ENCODE data around the gene CALML4. TPM values are rescaled to one million over a fixed set of nuclear protein-coding genes. Genes with fewer than 3 reads are reported as not detected.
"Not testable (repeated sequence)": the region's sequence is repeated elsewhere in the genome, so short reads cannot be mapped to it uniquely, and the experiment has no call there.

Gene CALML4
- total RNA-seq, 2 experiments from 2014 or later = 9.6 to 11.7 TPM

DNA sequence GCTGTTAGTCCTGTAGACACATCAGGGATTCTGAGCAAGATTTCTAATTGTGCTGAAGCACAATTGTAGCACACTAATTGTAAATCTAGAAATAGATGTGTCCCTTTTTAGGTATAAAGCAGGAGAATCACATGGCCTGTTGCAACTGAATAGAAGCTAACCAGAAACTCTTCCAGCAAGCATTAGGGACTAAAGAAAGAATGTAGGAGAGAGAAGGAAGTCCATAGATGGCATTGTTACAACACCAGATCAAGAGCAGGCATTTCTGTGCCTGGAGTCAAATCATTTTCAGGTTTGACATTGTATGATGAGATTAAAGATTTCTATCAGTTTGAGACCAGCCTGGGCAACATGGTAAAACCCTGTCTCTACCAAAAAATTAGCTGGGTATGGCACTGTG is 27.4 kb downstream of the CALML4 start:
- Mint-ChIP-seq H3K27me3 (ENCODE audit: low read depth) (no peaks in the 10 kb centered on the region), H3K4me3 (no peak overlapping the region), H3K27ac (no peak overlapping the region), H3K9me3 (ENCODE audit: insufficient read depth) (no peaks in the 10 kb centered on the region), H3K36me3 (ENCODE audit: low read depth) (peaks cover 50% of the 10 kb centered on the region), H3K4me1 (ENCODE audit: low read depth) (peaks cover 1% of the 10 kb centered on the region)
- DNase-seq (no peak), ATAC-seq (no peak)
- ChIA-PET POLR2A (interaction anchor here (0.6 kb wide), 1 partner anchor 322 kb away, joined by 3 read pairs; no protein-coding TSS in a partner anchor), CTCF (no interaction called here)

DNA sequence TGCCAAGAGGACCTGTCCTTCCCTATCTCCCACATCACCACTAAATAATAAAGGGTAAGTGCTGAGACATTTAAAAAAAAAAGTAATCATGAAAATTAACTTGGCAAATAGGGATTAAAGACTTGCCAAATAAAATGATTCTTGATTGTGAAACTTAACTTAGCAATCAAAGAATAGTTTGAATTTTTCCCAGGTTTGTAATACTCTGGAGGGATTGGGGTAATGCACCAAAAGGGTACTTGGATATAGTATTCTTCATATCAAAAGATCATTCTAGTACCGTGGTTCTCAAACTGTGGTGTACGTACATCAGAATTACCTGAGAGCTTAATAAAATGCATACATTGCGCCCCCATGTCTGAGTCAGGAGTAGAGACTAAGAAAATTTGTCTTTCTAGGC is 28.5 kb downstream of the CALML4 start:
- Mint-ChIP-seq H3K27me3 (ENCODE audit: low read depth) (no peaks in the 10 kb centered on the region), H3K36me3 (ENCODE audit: low read depth) (peaks cover 48% of the 10 kb centered on the region), H3K4me3 (no peak overlapping the region), H3K27ac (no peak overlapping the region), H3K4me1 (ENCODE audit: low read depth) (peaks cover 1% of the 10 kb centered on the region), H3K9me3 (ENCODE audit: insufficient read depth) (no peaks in the 10 kb centered on the region)
- ATAC-seq (no peak), DNase-seq (no peak)
- ChIA-PET CTCF (no interaction called here), POLR2A (no interaction called here)

DNA sequence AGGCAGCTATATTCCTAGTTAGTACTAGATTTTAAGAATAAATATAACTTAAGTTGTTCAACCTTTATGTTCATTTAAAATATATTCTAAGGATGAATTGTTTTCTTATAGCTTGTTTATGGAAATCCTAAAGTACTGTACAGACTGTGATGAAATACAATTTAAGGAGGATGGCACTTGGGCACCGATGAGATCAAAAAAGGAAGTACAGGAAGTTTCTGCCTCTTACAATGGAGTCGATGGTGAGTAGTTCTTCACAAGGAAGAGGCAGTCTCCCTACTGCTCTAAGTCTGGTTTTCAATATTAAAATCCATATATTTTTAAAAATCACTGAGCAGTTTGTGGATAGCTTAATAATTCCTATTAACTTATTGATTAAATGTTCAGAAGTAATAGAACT is 29.6 kb downstream of the CALML4 start:
- ChIA-PET CTCF (interaction anchor here (0.6 to 1.5 kb wide), 5 partner anchors 13 to 1323 kb away, joined by 3 to 4 read pairs (median 3); no protein-coding TSS in a partner anchor), POLR2A (interaction anchor here (0.8 kb wide), 1 partner anchor 121 kb away, joined by 5 read pairs; the partner anchor contains the start of gene PIAS1)
- Mint-ChIP-seq H3K4me3 (no peak overlapping the region), H3K36me3 (ENCODE audit: low read depth) (peaks cover 45% of the 10 kb centered on the region), H3K27ac (no peak overlapping the region), H3K4me1 (ENCODE audit: low read depth) (peaks cover 1% of the 10 kb centered on the region), H3K27me3 (ENCODE audit: low read depth) (no peaks in the 10 kb centered on the region), H3K9me3 (ENCODE audit: insufficient read depth) (no peaks in the 10 kb centered on the region)
- ATAC-seq (no peak), DNase-seq (no peak)

DNA sequence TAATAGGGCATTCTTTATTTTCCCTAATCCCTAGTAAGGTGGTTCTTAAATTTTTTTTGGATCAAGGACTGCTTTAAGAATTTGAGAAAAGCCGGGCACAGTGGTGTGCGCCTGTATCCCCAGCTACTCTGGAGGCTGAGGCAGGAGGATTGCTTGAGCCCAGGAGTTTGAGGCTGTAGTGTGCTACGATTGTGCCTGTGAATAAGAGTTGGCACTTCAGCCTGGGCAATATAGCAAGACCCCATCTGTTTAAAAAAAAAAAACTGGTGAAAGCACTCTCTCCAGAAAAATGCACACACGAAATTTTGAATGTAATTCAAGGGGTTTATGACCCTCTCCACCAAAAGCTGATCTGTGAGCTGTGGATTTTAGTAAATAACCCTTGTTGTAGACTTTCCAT is 32.0 kb downstream of the CALML4 start:
- no peak for DNase-seq
- ChIA-PET POLR2A (interaction anchor here (0.5 kb wide), 1 partner anchor 1104 kb away, joined by 4 read pairs; no protein-coding TSS in a partner anchor), CTCF (no interaction called here)
- Mint-ChIP-seq H3K4me3 (no peak overlapping the region), H3K27me3 (ENCODE audit: low read depth) (no peaks in the 10 kb centered on the region), H3K36me3 (ENCODE audit: low read depth) (peaks cover 39% of the 10 kb centered on the region), H3K27ac (no peak overlapping the region), H3K9me3 (ENCODE audit: insufficient read depth) (no peaks in the 10 kb centered on the region), H3K4me1 (ENCODE audit: low read depth) (no peaks in the 10 kb centered on the region)
- no peak for ATAC-seq

GRCh38 chr15:68172037-68172436 is 33.1 kb downstream of the CALML4 start:
- DNase-seq; H3K27ac Mint-ChIP-seq; H3K27me3 Mint-ChIP-seq (ENCODE audit: low read depth); POLR2A ChIA-PET; H3K9me3 Mint-ChIP-seq (ENCODE audit: insufficient read depth); H3K4me3 Mint-ChIP-seq; H3K4me1 Mint-ChIP-seq (ENCODE audit: low read depth); ATAC-seq; CTCF ChIA-PET: not testable (repeated sequence)
- H3K36me3 Mint-ChIP-seq (ENCODE audit: low read depth) = peaks cover 29% of the 10 kb centered on the region

- POLR2A ChIA-PET = no interaction called here
- Mint-ChIP-seq H3K27me3 (ENCODE audit: low read depth) (no peaks in the 10 kb centered on the region), H3K4me1 (ENCODE audit: low read depth) (no peaks in the 10 kb centered on the region), H3K4me3 (no peak overlapping the region), H3K27ac (no peak overlapping the region), H3K36me3 (ENCODE audit: low read depth) (peaks cover 21% of the 10 kb centered on the region), H3K9me3 (ENCODE audit: insufficient read depth) (no peaks in the 10 kb centered on the region)
- CTCF ChIA-PET = no interaction called here
- ATAC-seq (no peak), DNase-seq (no peak)
Measured at GRCh38 chr15:68166847-68167246, 38.3 kb downstream of the CALML4 start.

GRCh38 chr15:68163191-68163590 is 41.9 kb downstream of the CALML4 start:
- H3K9me3 Mint-ChIP-seq (ENCODE audit: insufficient read depth) = no peaks in the 10 kb centered on the region

GRCh38 chr15:68158046-68158628 is 47.0 kb downstream of the CALML4 start:
- Mint-ChIP-seq H3K9me3 (ENCODE audit: insufficient read depth) (no peaks in the 10 kb centered on the region), H3K36me3 (ENCODE audit: low read depth) (peaks cover 36% of the 10 kb centered on the region), H3K4me3 (no peak overlapping the region), H3K27me3 (ENCODE audit: low read depth) (no peaks in the 10 kb centered on the region), H3K4me1 (ENCODE audit: low read depth) (no peaks in the 10 kb centered on the region), H3K27ac (no peak overlapping the region)
- no peak for DNase-seq
- CTCF ChIA-PET = interaction anchor here (0.8 kb wide), 1 partner anchor 11 kb away, joined by 3 read pairs; no protein-coding TSS in a partner anchor
- POLR2A ChIA-PET = no interaction called here
- ATAC-seq = no peak

More at GRCh38 chr15:68163191-68163590, 41.9 kb downstream of the CALML4 start:
- no peak for ATAC-seq
- no peak overlapping the region for H3K27ac Mint-ChIP-seq
- CTCF ChIA-PET = interaction anchor here (0.9 to 1.7 kb wide), 4 partner anchors 8 to 51 kb away, joined by 3 to 4 read pairs (median 4); no protein-coding TSS in a partner anchor
- no peak overlapping the region for H3K4me3 Mint-ChIP-seq
- no peaks in the 10 kb centered on the region for H3K27me3 Mint-ChIP-seq (ENCODE audit: low read depth)
- POLR2A ChIA-PET = no interaction called here
- no peaks in the 10 kb centered on the region for H3K4me1 Mint-ChIP-seq (ENCODE audit: low read depth)
- DNase-seq = no peak
- peaks cover 31% of the 10 kb centered on the region for H3K36me3 Mint-ChIP-seq (ENCODE audit: low read depth)

- ATAC-seq = no peak
- H3K36me3 Mint-ChIP-seq (ENCODE audit: low read depth) = peaks cover 36% of the 10 kb centered on the region
- no peaks in the 10 kb centered on the region for H3K9me3 Mint-ChIP-seq (ENCODE audit: insufficient read depth)
- H3K4me3 Mint-ChIP-seq = no peak overlapping the region
- H3K27ac Mint-ChIP-seq = no peak overlapping the region
- H3K27me3 Mint-ChIP-seq (ENCODE audit: low read depth) = no peaks in the 10 kb centered on the region
- no peak for DNase-seq
- ChIA-PET POLR2A (no interaction called here), CTCF (interaction anchor here (1.0 kb wide), 1 partner anchor 294 kb away, joined by 3 read pairs; no protein-coding TSS in a partner anchor)
- H3K4me1 Mint-ChIP-seq (ENCODE audit: low read depth) = no peaks in the 10 kb centered on the region
Measured at GRCh38 chr15:68157074-68157473, 48.1 kb downstream of the CALML4 start.

DNA sequence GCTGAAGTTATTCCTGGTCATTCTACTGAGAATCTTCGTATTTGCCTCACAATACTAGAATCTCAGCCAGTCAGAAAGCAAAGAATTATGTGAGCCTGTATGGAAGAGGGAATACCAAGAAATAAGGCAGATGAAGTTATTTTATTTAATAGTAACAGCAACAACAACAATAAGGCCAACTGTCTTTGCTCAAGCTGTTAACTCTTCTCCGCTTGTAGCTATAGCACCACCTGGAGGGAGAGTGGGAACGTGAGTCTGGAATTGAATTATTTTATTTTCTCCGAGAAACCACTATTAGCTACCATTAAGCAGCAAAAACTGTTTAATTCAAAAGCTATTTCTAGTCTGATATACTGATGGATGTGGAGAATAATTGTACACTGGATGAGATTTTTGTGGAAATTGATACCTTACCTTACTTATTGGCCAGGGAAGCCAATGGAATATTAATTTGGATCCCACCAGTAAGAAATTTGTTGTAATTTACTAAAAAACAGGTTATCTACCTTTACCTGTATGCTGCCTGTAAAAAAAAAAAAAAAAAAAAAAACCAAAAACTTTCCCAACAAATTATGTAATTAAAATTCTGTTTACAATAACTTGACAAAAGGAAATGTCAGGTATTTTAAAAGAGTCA is 50.1 kb downstream of the CALML4 start:
- Mint-ChIP-seq H3K27me3 (ENCODE audit: low read depth) (no peaks in the 10 kb centered on the region), H3K4me1 (ENCODE audit: low read depth) (no peaks in the 10 kb centered on the region), H3K4me3 (no peak overlapping the region), H3K36me3 (ENCODE audit: low read depth) (peaks cover 24% of the 10 kb centered on the region), H3K27ac (no peak overlapping the region), H3K9me3 (ENCODE audit: insufficient read depth) (no peaks in the 10 kb centered on the region)
- DNase-seq (no peak), ATAC-seq (no peak)
- POLR2A ChIA-PET = interaction anchor here (0.6 kb wide), 1 partner anchor 100 kb away, joined by 3 read pairs; no protein-coding TSS in a partner anchor
- CTCF ChIA-PET = interaction anchor here (0.7 to 1.8 kb wide), 9 partner anchors 9 to 317 kb away, joined by 3 to 16 read pairs (median 3); partner anchors contain the start of gene PIAS1

DNA sequence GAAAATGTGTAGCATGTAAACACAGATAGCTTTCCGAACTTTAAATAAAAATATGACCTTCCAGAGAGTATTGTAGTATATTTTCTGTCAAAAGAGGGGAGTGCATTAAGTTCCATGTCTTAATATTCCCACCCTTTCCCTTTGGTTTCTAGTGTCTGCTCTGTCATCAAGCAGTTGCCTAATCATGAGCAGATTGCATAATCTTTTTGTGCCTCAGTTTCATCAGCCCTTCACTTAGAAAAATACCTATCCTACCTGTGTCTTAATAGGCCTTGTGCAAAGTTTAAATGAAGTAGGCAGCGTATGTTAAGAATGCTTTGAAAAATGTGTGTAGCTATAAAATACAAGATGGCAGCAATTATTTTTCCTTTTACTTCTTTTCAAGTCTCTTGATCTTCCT is 52.8 kb downstream of the CALML4 start:
- Mint-ChIP-seq H3K9me3 (ENCODE audit: insufficient read depth) (no peaks in the 10 kb centered on the region), H3K4me3 (no peak overlapping the region), H3K36me3 (ENCODE audit: low read depth) (peaks cover 29% of the 10 kb centered on the region), H3K4me1 (ENCODE audit: low read depth) (peaks cover 8% of the 10 kb centered on the region), H3K27ac (no peak overlapping the region), H3K27me3 (ENCODE audit: low read depth) (no peaks in the 10 kb centered on the region)
- ATAC-seq (no peak), DNase-seq (no peak)
- CTCF ChIA-PET = interaction anchor here (0.5 to 1.8 kb wide), 3 partner anchors 288 to 1206 kb away, joined by 3 to 7 read pairs (median 3); no protein-coding TSS in a partner anchor
- POLR2A ChIA-PET = no interaction called here

GRCh38 chr15:68151277-68151676 is 53.9 kb downstream of the CALML4 start:
- H3K27me3 Mint-ChIP-seq (ENCODE audit: low read depth) = no peaks in the 10 kb centered on the region
- CTCF ChIA-PET = no interaction called here
- no peak overlapping the region for H3K4me3 Mint-ChIP-seq
- no peaks in the 10 kb centered on the region for H3K9me3 Mint-ChIP-seq (ENCODE audit: insufficient read depth)
- H3K4me1 Mint-ChIP-seq (ENCODE audit: low read depth) = peaks cover 8% of the 10 kb centered on the region
- ATAC-seq = no peak
- no peak for DNase-seq
- H3K27ac Mint-ChIP-seq = no peak overlapping the region
- POLR2A ChIA-PET = no interaction called here
- peaks cover 35% of the 10 kb centered on the region for H3K36me3 Mint-ChIP-seq (ENCODE audit: low read depth)
